Left hindlimb (tissue), 1 donor: ENCODE data around the gene REEP5.
A peak's percentile ranks its signal among the peaks of the same experiment; 100 is the strongest.
"Not testable (repeated sequence)": the region's sequence is repeated elsewhere in the genome, so short reads cannot be mapped to it uniquely, and the experiment has no call there.

Experiments
- DNase-seq: peaks from one replicate; pipeline ENCODE4 v3.0.0-alpha.2; 2018

REEP5 gene

GRCh38 chr5:112883192-112883591, 38.8 kb downstream of the REEP5 start:
- no peak for DNase-seq

GRCh38 chr5:112880219-112880964, 41.6 kb downstream of the REEP5 start:
- DNase-seq, result no peak

GRCh38 chr5:112878760-112879159, 43.3 kb downstream of the REEP5 start:
- DNase-seq, result no peak

GRCh38 chr5:112878101-112878500, 43.9 kb downstream of the REEP5 start:
- DNase-seq, result no peak

GRCh38 chr5:112876362-112876761, 45.7 kb downstream of the REEP5 start:
- DNase-seq, result no peak

- no peak for DNase-seq
Observed at GRCh38 chr5:112870966-112871365, 51.1 kb downstream of the REEP5 start.

GRCh38 chr5:112869948-112870347, 52.1 kb downstream of the REEP5 start:
- DNase-seq, result no peak

- DNase-seq, result no peak
Observed at GRCh38 chr5:112867411-112867810, 54.6 kb downstream of the REEP5 start.

GRCh38 chr5:112866739-112867138, 55.3 kb downstream of the REEP5 start:
- no peak for DNase-seq

GRCh38 chr5:112865128-112865527, 56.9 kb downstream of the REEP5 start:
- DNase-seq, result no peak

GRCh38 chr5:112863549-112863948, 58.5 kb downstream of the REEP5 start:
- DNase-seq, result no peak

- no peak for DNase-seq
Observed at GRCh38 chr5:112862085-112862484, 59.9 kb downstream of the REEP5 start.

GRCh38 chr5:112861638-112861985, 60.4 kb downstream of the REEP5 start:
- DNase-seq, result no peak

- peak; percentile 96 for DNase-seq
Observed at GRCh38 chr5:112860929-112861637, 60.9 kb downstream of the REEP5 start, which contains the start of gene SRP19. TSS of gene SRP19 (plus strand) at chr5:112861287. CDS start at chr5:112861377, 90 bp downstream.

GRCh38 chr5:112860571-112860928, 61.5 kb downstream of the REEP5 start:
- DNase-seq, result not testable (repeated sequence)

GRCh38 chr5:112857866-112858265, 64.2 kb downstream of the REEP5 start:
- DNase-seq, result no peak

- DNase-seq, result no peak
Observed at GRCh38 chr5:112854651-112855050, 67.4 kb downstream of the REEP5 start.

- DNase-seq, result no peak
Observed at GRCh38 chr5:112849912-112850311, 72.1 kb downstream of the REEP5 start.

GRCh38 chr5:112848116-112848811, 73.8 kb downstream of the REEP5 start:
- DNase-seq, result no peak

- no peak for DNase-seq
Observed at GRCh38 chr5:112847306-112847705, 74.7 kb downstream of the REEP5 start.

- DNase-seq, result no peak
Observed at GRCh38 chr5:112846556-112846955, 75.5 kb downstream of the REEP5 start.

- no peak for DNase-seq
Observed at GRCh38 chr5:112844489-112844888, 77.5 kb downstream of the REEP5 start.

GRCh38 chr5:112833971-112834370, 88.1 kb downstream of the REEP5 start:
- DNase-seq, result no peak

GRCh38 chr5:112830378-112830777, 91.6 kb downstream of the REEP5 start:
- DNase-seq, result no peak
